Keratinocyte (primary cell): Measurements from ENCODE around the gene CD74.

Experiments
- CTCF ChIP-seq, 3 experiments: IDR thresholded peaks in 1 of 3; conservative IDR thresholded peaks in 1 of 3; optimal IDR thresholded peaks in 1 of 3; 2 replicates in 2 of 3; 3 replicates in 1 of 3; pipeline versions ENCODE3 to v1.5.1; 2011; ENCODE audit warnings: low read length in 3 of 3, mild to moderate bottlenecking in 3 of 3, moderate library complexity in 2 of 3, control low read depth in 1 of 3, inconsistent platforms in 1 of 3; ENCODE audit not compliant: insufficient read depth in 2 of 3; ENCODE audit errors: extremely low read depth in 1 of 3
- EZH2 ChIP-seq: IDR thresholded peaks from one replicate; pipeline ENCODE4 v1.6.1; 2012; ENCODE audit warnings: inconsistent platforms, mild to moderate bottlenecking, low read length, moderate library complexity

GRCh38 chr5:150449517-150450339 is 37.0 kb upstream of the CD74 start, which contains the start of gene RPS14:
- TF ChIP-seq CTCF (optimal IDR thresholded peaks at IDR 0.05 in 1 of 3, IDR thresholded peaks at IDR 0.05 in 1 of 3, conservative IDR thresholded peaks at IDR 0.05 in 1 of 3; ENCODE audit: extremely low read depth in 1 of 3, insufficient read depth in 2 of 3, low read length in 3 of 3), result peak; percentile 88 to 91 (median 90)
- TF ChIP-seq EZH2, result no peak
